ENCODE measurements around the gene EPHX1. TPM values are rescaled to one million over a fixed set of nuclear protein-coding genes. Genes with fewer than 3 reads are reported as not detected.
"Not testable (repeated sequence)": the region's sequence is repeated elsewhere in the genome, so short reads cannot be mapped to it uniquely, and the experiment has no call there.

EPHX1 gene
- total and polyA plus RNA-seq, 4 donors, result 93.8 to 1,448 (median 204) TPM

DNA sequence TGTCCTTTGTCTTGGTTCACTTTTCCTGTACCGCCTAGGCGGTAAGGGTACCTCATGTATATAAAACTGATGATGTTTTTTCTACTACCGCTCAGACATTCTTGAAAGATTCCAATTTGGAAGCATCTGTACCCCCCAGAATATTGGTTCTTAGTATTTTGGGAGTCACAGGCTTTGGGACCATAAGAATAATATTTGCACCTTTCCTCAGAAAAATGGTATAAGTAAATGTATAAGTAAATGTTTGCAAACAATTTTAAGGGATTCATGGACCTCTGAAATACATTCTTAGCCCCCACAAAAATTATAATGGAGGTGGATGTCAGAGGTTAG is 31.6 kb upstream of the EPHX1 start:
- Histone ChIP-seq H3K9me3 (ENCODE audit: control insufficient read depth in 4 of 4, low read length in 3 of 4) (no peaks in the 10 kb centered on the region), H3K27ac (ENCODE audit: low read depth in 1 of 2, low read length in 2 of 2) (peak overlapping the region; percentile 79 to 89), H3K27me3 (ENCODE audit: control insufficient read depth in 4 of 4, insufficient read depth in 4 of 4, low read length in 3 of 4) (no peaks in the 10 kb centered on the region), H3K4me1 (ENCODE audit: control insufficient read depth in 4 of 4, insufficient read depth in 4 of 4, low read length in 3 of 4) (peaks cover 9 to 33% (median 23%) of the 10 kb centered on the region in 4 donors), H3K4me3 (ENCODE audit: low read depth in 1 of 3, low read length in 3 of 3) (peak overlapping the region; percentile 67 to 98 (median 71)), H3K9ac (ENCODE audit: low read depth in 1 of 2, low read length in 2 of 2) (peak overlapping the region; percentile 34 to 98), H3K36me3 (ENCODE audit: control insufficient read depth in 4 of 4, insufficient read depth in 3 of 4, low read depth in 1 of 4, low read length in 3 of 4) (no peaks in the 10 kb centered on the region)
- DNase-seq (ENCODE audit: low spot score), result no peak
- under 1% methylated on average over 3 of the region's 3 CpGs for WGBS
- no peak for TF ChIP-seq FOXA2 (IDR thresholded peaks at IDR 0.05)
- no peak for TF ChIP-seq EGR1 (IDR thresholded peaks at IDR 0.05; ENCODE audit: low read depth in 2 of 2)
- no peak for TF ChIP-seq JUND (IDR thresholded peaks at IDR 0.05)
- TF ChIP-seq FOXA1 (IDR thresholded peaks at IDR 0.05), result no peak
- TF ChIP-seq HNF4G (IDR thresholded peaks at IDR 0.05), result no peak
- TF ChIP-seq, protein P1, sequence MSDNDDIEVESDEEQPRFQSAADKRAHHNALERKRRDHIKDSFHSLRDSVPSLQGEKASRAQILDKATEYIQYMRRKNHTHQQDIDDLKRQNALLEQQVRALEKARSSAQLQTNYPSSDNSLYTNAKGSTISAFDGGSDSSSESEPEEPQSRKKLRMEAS (IDR thresholded peaks at IDR 0.05), result no peak
- no peak for TF ChIP-seq SP1 (IDR thresholded peaks at IDR 0.05)
- TF ChIP-seq, protein P2, sequence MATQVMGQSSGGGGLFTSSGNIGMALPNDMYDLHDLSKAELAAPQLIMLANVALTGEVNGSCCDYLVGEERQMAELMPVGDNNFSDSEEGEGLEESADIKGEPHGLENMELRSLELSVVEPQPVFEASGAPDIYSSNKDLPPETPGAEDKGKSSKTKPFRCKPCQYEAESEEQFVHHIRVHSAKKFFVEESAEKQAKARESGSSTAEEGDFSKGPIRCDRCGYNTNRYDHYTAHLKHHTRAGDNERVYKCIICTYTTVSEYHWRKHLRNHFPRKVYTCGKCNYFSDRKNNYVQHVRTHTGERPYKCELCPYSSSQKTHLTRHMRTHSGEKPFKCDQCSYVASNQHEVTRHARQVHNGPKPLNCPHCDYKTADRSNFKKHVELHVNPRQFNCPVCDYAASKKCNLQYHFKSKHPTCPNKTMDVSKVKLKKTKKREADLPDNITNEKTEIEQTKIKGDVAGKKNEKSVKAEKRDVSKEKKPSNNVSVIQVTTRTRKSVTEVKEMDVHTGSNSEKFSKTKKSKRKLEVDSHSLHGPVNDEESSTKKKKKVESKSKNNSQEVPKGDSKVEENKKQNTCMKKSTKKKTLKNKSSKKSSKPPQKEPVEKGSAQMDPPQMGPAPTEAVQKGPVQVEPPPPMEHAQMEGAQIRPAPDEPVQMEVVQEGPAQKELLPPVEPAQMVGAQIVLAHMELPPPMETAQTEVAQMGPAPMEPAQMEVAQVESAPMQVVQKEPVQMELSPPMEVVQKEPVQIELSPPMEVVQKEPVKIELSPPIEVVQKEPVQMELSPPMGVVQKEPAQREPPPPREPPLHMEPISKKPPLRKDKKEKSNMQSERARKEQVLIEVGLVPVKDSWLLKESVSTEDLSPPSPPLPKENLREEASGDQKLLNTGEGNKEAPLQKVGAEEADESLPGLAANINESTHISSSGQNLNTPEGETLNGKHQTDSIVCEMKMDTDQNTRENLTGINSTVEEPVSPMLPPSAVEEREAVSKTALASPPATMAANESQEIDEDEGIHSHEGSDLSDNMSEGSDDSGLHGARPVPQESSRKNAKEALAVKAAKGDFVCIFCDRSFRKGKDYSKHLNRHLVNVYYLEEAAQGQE (IDR thresholded peaks at IDR 0.05), result no peak
- TF ChIP-seq, protein P3, sequence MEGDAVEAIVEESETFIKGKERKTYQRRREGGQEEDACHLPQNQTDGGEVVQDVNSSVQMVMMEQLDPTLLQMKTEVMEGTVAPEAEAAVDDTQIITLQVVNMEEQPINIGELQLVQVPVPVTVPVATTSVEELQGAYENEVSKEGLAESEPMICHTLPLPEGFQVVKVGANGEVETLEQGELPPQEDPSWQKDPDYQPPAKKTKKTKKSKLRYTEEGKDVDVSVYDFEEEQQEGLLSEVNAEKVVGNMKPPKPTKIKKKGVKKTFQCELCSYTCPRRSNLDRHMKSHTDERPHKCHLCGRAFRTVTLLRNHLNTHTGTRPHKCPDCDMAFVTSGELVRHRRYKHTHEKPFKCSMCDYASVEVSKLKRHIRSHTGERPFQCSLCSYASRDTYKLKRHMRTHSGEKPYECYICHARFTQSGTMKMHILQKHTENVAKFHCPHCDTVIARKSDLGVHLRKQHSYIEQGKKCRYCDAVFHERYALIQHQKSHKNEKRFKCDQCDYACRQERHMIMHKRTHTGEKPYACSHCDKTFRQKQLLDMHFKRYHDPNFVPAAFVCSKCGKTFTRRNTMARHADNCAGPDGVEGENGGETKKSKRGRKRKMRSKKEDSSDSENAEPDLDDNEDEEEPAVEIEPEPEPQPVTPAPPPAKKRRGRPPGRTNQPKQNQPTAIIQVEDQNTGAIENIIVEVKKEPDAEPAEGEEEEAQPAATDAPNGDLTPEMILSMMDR (IDR thresholded peaks at IDR 0.05; ENCODE audit: low read depth, low read length, missing input control), result no peak

DNA sequence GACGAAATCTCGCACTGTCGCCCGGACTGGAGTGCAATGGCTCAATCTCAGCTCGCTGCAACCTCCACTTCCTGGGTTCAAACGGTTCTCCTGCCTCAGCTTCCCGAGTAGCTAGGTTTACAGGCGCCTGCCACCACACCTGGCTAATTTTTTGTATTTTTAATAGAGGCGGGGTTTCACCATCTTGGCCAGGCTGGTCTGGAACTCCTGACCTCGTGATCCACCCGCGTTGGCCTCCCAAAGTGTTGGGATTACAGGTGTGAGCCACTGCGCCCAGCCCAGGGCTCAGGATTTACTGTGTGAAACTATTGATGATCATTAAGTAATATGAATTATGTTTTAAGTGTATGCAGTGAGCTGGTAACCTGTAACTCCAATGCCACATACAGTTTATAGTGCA is 30.8 kb upstream of the EPHX1 start:
- not testable (repeated sequence) for H3K36me3 ChIP-seq (ENCODE audit: control insufficient read depth in 4 of 4, insufficient read depth in 3 of 4, low read depth in 1 of 4, low read length in 3 of 4); H3K9ac ChIP-seq (ENCODE audit: low read depth in 1 of 2, low read length in 2 of 2); H3K9me3 ChIP-seq (ENCODE audit: control insufficient read depth in 4 of 4, low read length in 3 of 4); H3K27me3 ChIP-seq (ENCODE audit: control insufficient read depth in 4 of 4, insufficient read depth in 4 of 4, low read length in 3 of 4); DNase-seq (ENCODE audit: low spot score); H3K27ac ChIP-seq (ENCODE audit: low read depth in 1 of 2, low read length in 2 of 2)
- WGBS, result 71% methylated on average over 13 of the region's 13 CpGs
- peaks cover 9 to 33% (median 23%) of the 10 kb centered on the region in 4 donors for H3K4me1 ChIP-seq (ENCODE audit: control insufficient read depth in 4 of 4, insufficient read depth in 4 of 4, low read length in 3 of 4)
- H3K4me3 ChIP-seq (ENCODE audit: low read depth in 1 of 3, low read length in 3 of 3), result peak overlapping the region in 1 of 3 donors; percentile 71

DNA sequence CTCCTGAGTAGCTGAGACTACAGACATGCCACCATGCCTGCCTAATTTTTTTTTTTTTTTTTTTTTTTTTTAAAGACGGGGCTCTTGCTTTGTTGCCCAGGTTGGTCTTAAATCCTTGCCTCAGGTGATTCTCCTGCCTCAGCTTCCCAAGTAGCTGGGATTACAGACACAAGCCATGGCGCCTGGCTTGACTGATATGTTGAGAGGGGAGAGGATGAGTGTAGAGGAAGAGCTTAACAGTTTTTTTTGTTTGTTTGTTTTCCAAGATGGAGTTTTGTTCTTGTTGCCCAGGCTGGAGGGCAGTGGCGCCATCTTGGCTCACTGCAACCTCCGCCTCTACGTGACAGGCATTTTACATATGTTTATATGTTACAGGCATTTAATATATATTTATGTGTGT is 29.8 kb upstream of the EPHX1 start:
- Histone ChIP-seq H3K9me3 (ENCODE audit: control insufficient read depth in 4 of 4, low read length in 3 of 4) (no peaks in the 10 kb centered on the region), H3K4me1 (ENCODE audit: control insufficient read depth in 4 of 4, insufficient read depth in 4 of 4, low read length in 3 of 4) (peaks cover 9 to 33% (median 23%) of the 10 kb centered on the region in 4 donors), H3K36me3 (ENCODE audit: control insufficient read depth in 4 of 4, insufficient read depth in 3 of 4, low read depth in 1 of 4, low read length in 3 of 4) (peaks cover 0 to 7% (median 2%) of the 10 kb centered on the region in 4 donors), H3K27me3 (ENCODE audit: control insufficient read depth in 4 of 4, insufficient read depth in 4 of 4, low read length in 3 of 4) (no peaks in the 10 kb centered on the region), H3K4me3 (ENCODE audit: low read depth in 1 of 3, low read length in 3 of 3) (no peak overlapping the region), H3K27ac (ENCODE audit: low read depth in 1 of 2, low read length in 2 of 2) (no peak overlapping the region), H3K9ac (ENCODE audit: low read depth in 1 of 2, low read length in 2 of 2) (no peak overlapping the region)
- 96% methylated on average over 5 of the region's 5 CpGs for WGBS
- DNase-seq (ENCODE audit: low spot score), result no peak
- TF ChIP-seq, protein P2 (IDR thresholded peaks at IDR 0.05), result no peak
- TF ChIP-seq, protein P1 (IDR thresholded peaks at IDR 0.05), result no peak
- no peak for TF ChIP-seq JUND (IDR thresholded peaks at IDR 0.05)
- no peak for TF ChIP-seq HNF4G (IDR thresholded peaks at IDR 0.05)
- TF ChIP-seq, protein P4, sequence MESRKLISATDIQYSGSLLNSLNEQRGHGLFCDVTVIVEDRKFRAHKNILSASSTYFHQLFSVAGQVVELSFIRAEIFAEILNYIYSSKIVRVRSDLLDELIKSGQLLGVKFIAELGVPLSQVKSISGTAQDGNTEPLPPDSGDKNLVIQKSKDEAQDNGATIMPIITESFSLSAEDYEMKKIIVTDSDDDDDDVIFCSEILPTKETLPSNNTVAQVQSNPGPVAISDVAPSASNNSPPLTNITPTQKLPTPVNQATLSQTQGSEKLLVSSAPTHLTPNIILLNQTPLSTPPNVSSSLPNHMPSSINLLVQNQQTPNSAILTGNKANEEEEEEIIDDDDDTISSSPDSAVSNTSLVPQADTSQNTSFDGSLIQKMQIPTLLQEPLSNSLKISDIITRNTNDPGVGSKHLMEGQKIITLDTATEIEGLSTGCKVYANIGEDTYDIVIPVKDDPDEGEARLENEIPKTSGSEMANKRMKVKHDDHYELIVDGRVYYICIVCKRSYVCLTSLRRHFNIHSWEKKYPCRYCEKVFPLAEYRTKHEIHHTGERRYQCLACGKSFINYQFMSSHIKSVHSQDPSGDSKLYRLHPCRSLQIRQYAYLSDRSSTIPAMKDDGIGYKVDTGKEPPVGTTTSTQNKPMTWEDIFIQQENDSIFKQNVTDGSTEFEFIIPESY (IDR thresholded peaks at IDR 0.05), result no peak
- TF ChIP-seq HNF4A (conservative IDR thresholded peaks at IDR 0.05), result no peak
- TF ChIP-seq TAF1 (conservative IDR thresholded peaks at IDR 0.05), result no peak
- TF ChIP-seq GABPA (IDR thresholded peaks at IDR 0.05 in 1 of 2, conservative IDR thresholded peaks at IDR 0.05 in 1 of 2), result no peak
- TF ChIP-seq NR2F2 (IDR thresholded peaks at IDR 0.05), result no peak
- no peak for TF ChIP-seq RXRA (IDR thresholded peaks at IDR 0.05)

All from liver (tissue), 9 donors.